ENCODE results near the gene FCRL4. TPM values are rescaled to one million over a fixed set of nuclear protein-coding genes. Genes with fewer than 3 reads are reported as not detected.
A peak's percentile ranks its signal among the peaks of the same experiment; 100 is the strongest.
"Not testable (repeated sequence)": the region's sequence is repeated elsewhere in the genome, so short reads cannot be mapped to it uniquely, and the experiment has no call there.

FCRL4 gene
- total and polyA plus RNA-seq, 2 experiments from 2014 or later: not detected

GRCh38 chr1:157558119-157558518 is 39.8 kb downstream of the FCRL4 start:
- Histone ChIP-seq H3K27me3 (no peaks in the 10 kb centered on the region), H3K36me3 (no peaks in the 10 kb centered on the region), H3K4me3 (no peak overlapping the region), H3K4me1 (ENCODE audit: low read depth) (peaks cover 6% of the 10 kb centered on the region), H3K9me3 (ENCODE audit: low read depth) (no peaks in the 10 kb centered on the region), H3K27ac (no peak overlapping the region)
- TF ChIP-seq CTCF (IDR thresholded peaks at IDR 0.05; ENCODE audit: low read depth, low read length): no peak
- DNase-seq (ENCODE audit: low read depth in 1 of 2, low spot score in 1 of 2): no peak

- Histone ChIP-seq H3K27ac (no peak within 1 kb of the TSS), H3K27me3 (no peaks in the 10 kb centered on the region), H3K4me1 (ENCODE audit: low read depth) (no peaks in the 10 kb centered on the region), H3K9me3 (ENCODE audit: low read depth) (no peaks in the 10 kb centered on the region), H3K36me3 (no peaks in the 10 kb centered on the region), H3K4me3 (no peak within 1 kb of the TSS)
- no peak for TF ChIP-seq CTCF (IDR thresholded peaks at IDR 0.05; ENCODE audit: low read depth, low read length)
- no peak for DNase-seq (ENCODE audit: low read depth in 1 of 2, low spot score in 1 of 2)
Measured at GRCh38 chr1:157551694-157552693, 45.9 kb downstream of the FCRL4 start, which contains the start of gene FCRL5. Gene FCRL5 (minus strand): TSS chr1:157552515. CDS start chr1:157552362, 153 bp downstream.

GRCh38 chr1:157548081-157548480 is 49.8 kb downstream of the FCRL4 start:
- not testable (repeated sequence) for H3K27me3 ChIP-seq; H3K4me3 ChIP-seq; H3K9me3 ChIP-seq (ENCODE audit: low read depth); H3K36me3 ChIP-seq; DNase-seq (ENCODE audit: low read depth in 1 of 2, low spot score in 1 of 2); H3K27ac ChIP-seq; H3K4me1 ChIP-seq (ENCODE audit: low read depth)

- no peaks in the 10 kb centered on the region for H3K9me3 ChIP-seq (ENCODE audit: low read depth)
- DNase-seq (ENCODE audit: low read depth in 1 of 2, low spot score in 1 of 2): peak in 1 of 2 donors; percentile 12
- no peak overlapping the region for H3K4me3 ChIP-seq
- H3K4me1 ChIP-seq (ENCODE audit: low read depth): no peaks in the 10 kb centered on the region
- no peaks in the 10 kb centered on the region for H3K36me3 ChIP-seq
- H3K27me3 ChIP-seq: no peaks in the 10 kb centered on the region
- TF ChIP-seq CTCF (IDR thresholded peaks at IDR 0.05; ENCODE audit: low read depth, low read length): no peak
- no peak overlapping the region for H3K27ac ChIP-seq
Measured at GRCh38 chr1:157542676-157543075, 55.2 kb downstream of the FCRL4 start.

- Histone ChIP-seq H3K9me3 (ENCODE audit: low read depth) (no peaks in the 10 kb centered on the region), H3K36me3 (no peaks in the 10 kb centered on the region), H3K4me3 (no peak overlapping the region), H3K4me1 (ENCODE audit: low read depth) (no peaks in the 10 kb centered on the region), H3K27ac (no peak overlapping the region), H3K27me3 (no peaks in the 10 kb centered on the region)
- DNase-seq (ENCODE audit: low read depth in 1 of 2, low spot score in 1 of 2): no peak
- TF ChIP-seq CTCF (IDR thresholded peaks at IDR 0.05; ENCODE audit: low read depth, low read length): no peak
Measured at GRCh38 chr1:157540852-157541251, 57.0 kb downstream of the FCRL4 start.

- Histone ChIP-seq H3K4me1 (ENCODE audit: low read depth) (no peaks in the 10 kb centered on the region), H3K27me3 (no peaks in the 10 kb centered on the region), H3K36me3 (no peaks in the 10 kb centered on the region), H3K27ac (no peak overlapping the region), H3K9me3 (ENCODE audit: low read depth) (no peaks in the 10 kb centered on the region), H3K4me3 (no peak overlapping the region)
- no peak for TF ChIP-seq CTCF (IDR thresholded peaks at IDR 0.05; ENCODE audit: low read depth, low read length)
- DNase-seq (ENCODE audit: low read depth in 1 of 2, low spot score in 1 of 2): no peak
Measured at GRCh38 chr1:157540160-157540748, 57.6 kb downstream of the FCRL4 start.
